GM18517 (cell line): ENCODE measurements around the gene ARHGAP10.
"Not testable (repeated sequence)": the region's sequence is repeated elsewhere in the genome, so short reads cannot be mapped to it uniquely, and the experiment has no call there.

Experiments used
- ATAC-seq: cut with Tn5 transposase; IDR thresholded peaks from one replicate; pipeline ENCODE4 v1.9.1; 2021; ENCODE audit warnings: mild to moderate bottlenecking, moderate library complexity; ENCODE audit not compliant: unreplicated experiment

Gene ARHGAP10

DNA sequence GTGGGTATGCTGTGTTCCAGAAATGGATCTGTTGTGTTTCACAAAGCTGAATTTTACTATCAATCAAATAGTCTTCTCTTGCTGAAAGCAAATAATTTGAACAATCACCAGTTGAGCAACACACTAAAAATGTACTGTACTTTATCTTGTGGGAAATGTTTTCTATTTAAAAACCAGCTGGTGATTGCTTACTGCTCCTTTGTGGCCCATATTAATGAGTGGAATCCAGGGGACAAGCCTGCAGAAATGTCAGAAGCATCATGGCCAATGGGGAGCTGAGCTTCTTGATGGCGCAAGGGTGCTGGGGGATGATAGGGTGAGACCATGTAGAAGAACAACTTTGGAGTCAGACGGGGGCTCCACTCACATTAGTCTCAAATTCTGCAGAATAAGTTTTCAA, 346.2 kb downstream of the ARHGAP10 start:
- no peak for ATAC-seq

GRCh38 chr4:148079961-148080360, 348.1 kb downstream of the ARHGAP10 start:
- no peak for ATAC-seq

GRCh38 chr4:148081267-148081666, 349.4 kb downstream of the ARHGAP10 start:
- ATAC-seq, result no peak

GRCh38 chr4:148081745-148082144, 349.9 kb downstream of the ARHGAP10 start:
- ATAC-seq, result no peak

- not testable (repeated sequence) for ATAC-seq
Observed at GRCh38 chr4:148083073-148083472, 351.2 kb downstream of the ARHGAP10 start.

- ATAC-seq, result no peak
Observed at GRCh38 chr4:148089624-148090023, 357.7 kb downstream of the ARHGAP10 start.

- ATAC-seq, result no peak
Observed at GRCh38 chr4:148090029-148090428, 358.1 kb downstream of the ARHGAP10 start.

DNA sequence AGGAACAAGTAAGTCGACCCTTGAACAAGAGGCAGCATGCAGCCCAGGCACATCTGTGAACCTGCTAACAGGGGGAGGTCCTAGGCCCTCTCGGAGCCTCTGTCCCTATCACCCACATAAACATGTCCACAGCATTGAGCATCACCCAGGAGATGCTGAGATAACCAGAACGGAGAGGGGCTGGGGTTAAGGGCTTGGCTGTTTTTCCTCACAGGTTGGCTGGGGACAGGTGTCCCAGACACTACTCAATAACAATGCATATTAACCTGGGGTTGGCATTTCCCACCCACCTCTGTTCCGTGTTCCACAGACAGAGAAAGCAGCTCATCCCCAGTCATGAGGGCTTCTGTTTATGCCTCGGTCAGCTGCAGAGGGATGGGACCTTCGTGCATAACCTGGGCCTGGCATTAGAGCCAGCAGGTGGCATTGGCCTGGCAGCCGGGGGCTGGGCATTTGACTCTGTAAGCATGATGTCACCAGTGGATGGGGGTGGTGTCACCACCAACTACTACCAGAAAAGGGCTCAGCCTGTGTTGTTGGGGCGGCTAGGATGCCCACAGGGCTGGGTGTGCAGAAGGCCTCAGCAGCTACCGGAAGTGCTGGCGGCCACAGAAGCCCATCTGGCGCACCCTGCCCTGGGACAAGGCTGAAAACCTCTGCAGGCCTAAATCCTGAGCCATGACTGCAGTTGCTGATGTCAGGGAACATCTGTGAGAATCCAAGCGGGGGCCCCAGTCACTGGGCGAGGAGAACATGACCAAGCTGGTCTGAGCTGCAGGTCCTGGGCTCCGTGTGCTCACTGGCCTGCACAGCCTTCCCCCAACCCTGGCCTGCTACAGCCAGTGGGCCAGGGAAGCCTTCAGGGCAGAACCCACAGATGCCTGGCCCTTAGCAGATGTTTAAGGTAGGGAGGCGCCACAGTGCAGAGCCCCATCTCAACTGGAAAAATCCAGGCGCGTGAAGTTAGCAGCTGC, 358.9 kb downstream of the ARHGAP10 start:
- ATAC-seq, result no peak

DNA sequence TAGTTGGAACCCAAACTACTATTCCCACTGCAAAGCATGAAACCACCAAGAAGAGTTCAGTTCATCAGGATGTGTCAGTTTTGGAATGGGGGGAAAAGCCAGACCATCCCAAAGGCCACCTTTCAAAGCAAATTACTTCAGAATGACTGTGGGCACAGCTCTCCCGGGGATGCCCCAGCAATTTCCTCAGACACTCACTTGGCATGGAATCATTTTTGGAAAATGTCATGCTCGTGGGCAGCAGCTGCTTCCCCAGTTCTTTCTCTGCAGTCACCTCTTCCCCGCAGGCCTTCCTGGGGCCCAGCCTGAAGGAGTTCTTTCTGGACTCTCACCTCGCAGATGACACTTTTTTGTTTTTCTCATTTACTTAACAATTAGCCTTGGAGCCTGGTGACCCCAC, 360.0 kb downstream of the ARHGAP10 start:
- ATAC-seq, result no peak

DNA sequence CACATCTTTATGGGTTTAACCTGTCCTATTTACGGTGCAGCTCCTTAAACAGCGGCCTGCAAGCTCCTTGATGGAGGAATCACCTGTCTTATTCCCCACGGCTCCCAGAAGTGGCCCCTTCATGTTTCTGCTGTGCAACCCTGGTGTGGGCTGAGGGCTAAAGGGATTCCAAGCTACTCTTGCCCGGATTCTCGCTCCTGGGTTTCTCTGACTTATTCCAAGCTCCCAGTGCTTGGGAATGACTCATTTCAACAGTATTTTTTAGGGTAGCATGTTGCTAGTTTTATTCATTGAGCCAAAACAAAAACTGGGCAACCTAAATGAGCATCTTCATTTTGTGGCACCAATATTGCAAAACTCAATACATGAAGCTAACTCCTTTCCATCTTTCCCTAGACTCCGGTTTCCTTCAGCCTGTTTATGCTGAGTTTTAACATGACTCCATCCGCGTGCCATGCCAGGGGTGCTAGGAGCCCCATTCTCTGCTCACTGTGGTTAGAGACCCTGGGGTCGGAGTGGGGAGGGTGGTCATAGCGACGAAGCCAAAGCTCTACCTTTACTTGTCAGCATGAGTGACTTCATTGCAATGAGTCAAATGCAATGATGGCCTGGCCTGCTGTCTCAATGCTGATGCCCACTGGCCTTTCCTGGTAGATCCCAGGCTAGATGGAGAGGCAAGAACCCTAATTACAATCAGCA, 360.6 kb downstream of the ARHGAP10 start:
- no peak for ATAC-seq

GRCh38 chr4:148093065-148093464, 361.2 kb downstream of the ARHGAP10 start:
- no peak for ATAC-seq

- no peak for ATAC-seq
Observed at GRCh38 chr4:148094149-148094548, 362.3 kb downstream of the ARHGAP10 start.

GRCh38 chr4:148095346-148095923, 363.5 kb downstream of the ARHGAP10 start:
- no peak for ATAC-seq

DNA sequence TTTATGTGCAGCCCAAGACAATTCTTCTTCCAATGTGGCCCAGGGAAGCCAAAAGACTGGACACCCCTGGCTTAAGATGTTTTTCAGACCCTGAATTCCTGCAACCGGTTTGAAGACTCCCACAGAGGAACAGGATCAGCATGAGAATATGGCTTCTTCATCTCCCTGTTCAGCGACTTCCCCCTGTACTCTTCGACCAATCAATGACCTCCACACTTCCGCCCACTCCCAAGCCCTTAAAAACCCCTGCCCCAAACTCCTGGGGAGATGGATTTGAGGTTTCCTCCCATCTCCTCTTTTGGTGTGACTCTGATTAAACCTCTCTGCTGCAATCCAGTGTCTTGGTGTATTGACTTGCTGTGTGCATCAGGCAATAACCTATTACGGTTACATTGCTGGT, 365.9 kb downstream of the ARHGAP10 start:
- no peak for ATAC-seq

GRCh38 chr4:148101235-148101634, 369.3 kb downstream of the ARHGAP10 start:
- no peak for ATAC-seq

- no peak for ATAC-seq
Observed at GRCh38 chr4:148101790-148102189, 369.9 kb downstream of the ARHGAP10 start.

DNA sequence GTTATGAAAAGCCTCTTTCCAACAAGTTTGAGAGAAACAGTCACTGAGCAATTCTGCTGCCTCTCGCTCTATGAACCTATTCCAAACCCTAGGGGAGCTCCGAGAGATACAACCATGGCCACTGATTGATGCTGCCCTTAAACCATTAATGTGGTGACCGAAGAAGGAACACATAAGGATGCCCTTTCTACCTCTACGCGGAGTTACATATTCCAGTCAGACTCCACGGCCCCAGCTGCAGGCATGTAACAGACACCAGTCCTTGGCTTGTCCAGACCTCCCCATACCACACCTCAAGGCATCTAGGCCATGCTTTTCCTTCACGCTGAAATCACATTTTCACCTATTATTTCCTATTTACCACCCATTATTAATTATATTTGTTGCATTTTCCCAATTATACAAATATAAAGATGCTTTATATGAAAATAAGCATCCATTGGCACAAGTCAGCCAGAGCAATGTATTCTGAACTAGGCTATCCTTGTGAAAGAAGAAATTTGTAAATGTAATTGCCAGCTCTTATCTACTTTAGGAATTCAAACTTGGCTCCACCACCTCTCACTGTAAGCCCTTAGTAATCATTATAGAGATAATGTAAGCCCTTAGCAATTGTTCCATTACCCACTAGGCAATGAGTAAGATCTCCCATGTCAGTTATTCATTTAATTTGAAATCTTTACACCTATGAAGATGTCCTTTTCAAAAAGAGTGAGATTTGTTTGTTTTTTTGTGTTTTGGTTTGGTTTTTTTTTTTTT, 371.9 kb downstream of the ARHGAP10 start:
- ATAC-seq, result no peak

- ATAC-seq, result no peak
Observed at GRCh38 chr4:148108766-148109165, 376.9 kb downstream of the ARHGAP10 start.

- no peak for ATAC-seq
Observed at GRCh38 chr4:148109216-148109615, 377.3 kb downstream of the ARHGAP10 start.

DNA sequence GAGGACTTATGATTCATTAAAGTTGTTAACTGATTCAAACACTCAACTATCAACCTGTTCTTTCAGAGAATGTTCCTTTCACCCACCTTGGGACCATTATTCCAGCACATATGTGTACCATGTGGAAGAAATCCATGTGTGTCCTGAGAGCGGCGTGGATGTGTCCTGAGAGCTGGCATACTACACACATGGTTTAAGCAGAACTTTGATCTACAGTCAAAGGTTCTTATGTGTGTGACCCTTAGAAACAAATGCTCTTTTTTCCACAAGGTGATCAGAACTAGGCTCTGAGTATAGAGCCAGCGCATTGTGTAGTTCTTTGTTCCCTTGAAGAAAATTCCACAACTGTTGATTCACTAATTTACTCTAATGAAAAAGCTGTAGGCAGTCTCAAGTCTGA, 378.3 kb downstream of the ARHGAP10 start:
- no peak for ATAC-seq
